Mesothelial cell of epicardium (in vitro differentiated cells): ENCODE measurements around the gene OPCML. TPM values are rescaled to one million over a fixed set of nuclear protein-coding genes. Genes with fewer than 3 reads are reported as not detected.

ENCODE experiments used
- DNase-seq, 2 experiments: peaks; one replicate each; pipeline ENCODE4 v3.0.0; 2021; ENCODE audit warnings: low spot score in 2 of 2; ENCODE audit not compliant: unreplicated experiment in 2 of 2
- H3K27ac Mint-ChIP-seq: 2 replicates; pipeline ENCODE4 v1.8.0; 2021; ENCODE audit warnings: mixed read lengths
- H3K27me3 Mint-ChIP-seq: 2 replicates; pipeline ENCODE4 v1.8.0; 2021; ENCODE audit warnings: low read depth, mixed read lengths
- H3K36me3 Mint-ChIP-seq: 2 replicates; pipeline ENCODE4 v1.8.0; 2021; ENCODE audit warnings: mixed read lengths
- H3K4me1 Mint-ChIP-seq: 2 replicates; pipeline ENCODE4 v1.8.0; 2021; ENCODE audit warnings: mixed read lengths
- H3K4me3 Mint-ChIP-seq: 2 replicates; pipeline ENCODE4 v1.8.0; 2021; ENCODE audit warnings: mild to moderate bottlenecking, moderate library complexity, mixed read lengths
- H3K9me3 Mint-ChIP-seq: 2 replicates; pipeline ENCODE4 v1.8.0; 2021; ENCODE audit warnings: mixed read lengths
- total RNA-seq: library from RNA; stranded (reverse); gene quantifications from 3 replicates; pipeline ENCODE4 v1.2.1, GENCODE V29; 2021
- TF ChIP-seq, protein P1 (sequence below): fragments of 200-600 bp; sonication (generic); IDR thresholded peaks from one replicate; pipeline ENCODE4 v1.5.0; 2021; ENCODE audit warnings: antibody characterized with exemption; ENCODE audit not compliant: unreplicated experiment

Gene OPCML
- total RNA-seq, 1 donor from 2014 or later: 3.0 TPM

DNA sequence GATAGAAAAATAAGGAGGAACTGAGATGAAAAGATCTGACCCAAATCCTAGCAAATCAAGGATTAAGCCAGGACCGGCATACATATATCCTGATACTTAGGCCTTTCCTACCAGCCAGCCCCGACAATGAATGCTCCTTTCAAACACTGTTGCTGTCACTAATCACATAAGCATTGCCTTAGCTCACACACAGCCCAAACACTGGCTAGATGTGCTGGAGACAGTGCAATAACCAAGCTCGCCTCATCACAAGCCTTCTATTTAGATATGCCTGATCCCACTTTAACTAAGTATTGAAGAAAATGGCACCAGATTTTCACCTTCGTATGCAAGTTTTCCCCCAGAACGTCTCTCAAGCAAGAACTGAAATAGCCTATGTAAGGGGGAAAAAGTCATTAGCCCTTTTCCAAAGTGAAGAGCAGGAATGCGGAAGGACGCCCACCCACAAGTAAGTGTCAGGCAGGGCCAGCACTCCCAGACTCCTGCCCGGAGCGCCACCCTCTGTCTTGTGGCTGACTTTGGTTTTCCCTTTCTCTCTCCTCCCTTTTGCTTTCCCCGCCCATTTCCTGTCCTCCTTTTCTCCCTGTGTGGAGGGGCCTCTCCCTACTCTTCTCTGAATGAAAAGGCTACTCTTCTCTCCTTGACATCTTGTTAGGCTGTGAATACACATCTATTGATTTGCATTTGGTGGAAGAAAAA, 8.9 kb upstream of the OPCML start:
- Mint-ChIP-seq H3K4me1 (peaks cover 17% of the 10 kb centered on the region), H3K27ac (no peak overlapping the region)

DNA sequence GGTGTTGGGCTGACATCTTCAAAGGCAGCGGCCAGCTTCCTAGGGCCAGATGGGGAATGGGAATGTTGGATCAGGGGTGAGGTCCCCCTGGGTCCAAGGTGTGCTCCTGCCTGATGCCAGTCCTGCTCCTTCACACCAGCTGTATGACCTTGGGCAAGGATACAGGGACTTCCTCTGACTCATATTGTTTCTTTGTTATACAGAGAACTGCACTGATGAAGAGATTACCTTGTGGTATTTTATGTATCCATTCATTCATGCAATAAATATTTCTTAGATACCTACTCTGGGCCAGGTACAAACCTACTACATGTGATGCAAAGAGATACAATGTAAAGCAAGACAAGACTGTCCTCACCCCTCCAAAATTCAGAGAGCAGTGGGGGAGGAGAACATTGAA, 3.9 kb upstream of the OPCML start:
- H3K9me3 Mint-ChIP-seq: peaks cover 12% of the 10 kb centered on the region
- no peak overlapping the region for H3K27ac Mint-ChIP-seq
- no peaks in the 10 kb centered on the region for H3K36me3 Mint-ChIP-seq
- peaks cover 11% of the 10 kb centered on the region for H3K4me1 Mint-ChIP-seq
- TF ChIP-seq, protein P1, sequence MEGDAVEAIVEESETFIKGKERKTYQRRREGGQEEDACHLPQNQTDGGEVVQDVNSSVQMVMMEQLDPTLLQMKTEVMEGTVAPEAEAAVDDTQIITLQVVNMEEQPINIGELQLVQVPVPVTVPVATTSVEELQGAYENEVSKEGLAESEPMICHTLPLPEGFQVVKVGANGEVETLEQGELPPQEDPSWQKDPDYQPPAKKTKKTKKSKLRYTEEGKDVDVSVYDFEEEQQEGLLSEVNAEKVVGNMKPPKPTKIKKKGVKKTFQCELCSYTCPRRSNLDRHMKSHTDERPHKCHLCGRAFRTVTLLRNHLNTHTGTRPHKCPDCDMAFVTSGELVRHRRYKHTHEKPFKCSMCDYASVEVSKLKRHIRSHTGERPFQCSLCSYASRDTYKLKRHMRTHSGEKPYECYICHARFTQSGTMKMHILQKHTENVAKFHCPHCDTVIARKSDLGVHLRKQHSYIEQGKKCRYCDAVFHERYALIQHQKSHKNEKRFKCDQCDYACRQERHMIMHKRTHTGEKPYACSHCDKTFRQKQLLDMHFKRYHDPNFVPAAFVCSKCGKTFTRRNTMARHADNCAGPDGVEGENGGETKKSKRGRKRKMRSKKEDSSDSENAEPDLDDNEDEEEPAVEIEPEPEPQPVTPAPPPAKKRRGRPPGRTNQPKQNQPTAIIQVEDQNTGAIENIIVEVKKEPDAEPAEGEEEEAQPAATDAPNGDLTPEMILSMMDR: no peak
- H3K4me3 Mint-ChIP-seq: no peak overlapping the region
- no peak for DNase-seq
- peaks cover 74% of the 10 kb centered on the region for H3K27me3 Mint-ChIP-seq

More for the DNA sequence above, 8.9 kb upstream of the OPCML start:
- H3K27me3 Mint-ChIP-seq: peaks cover 55% of the 10 kb centered on the region
- no peak for DNase-seq
- no peak overlapping the region for H3K4me3 Mint-ChIP-seq
- H3K36me3 Mint-ChIP-seq: no peaks in the 10 kb centered on the region
- TF ChIP-seq, protein P1: no peak
- H3K9me3 Mint-ChIP-seq: peaks cover 12% of the 10 kb centered on the region

DNA sequence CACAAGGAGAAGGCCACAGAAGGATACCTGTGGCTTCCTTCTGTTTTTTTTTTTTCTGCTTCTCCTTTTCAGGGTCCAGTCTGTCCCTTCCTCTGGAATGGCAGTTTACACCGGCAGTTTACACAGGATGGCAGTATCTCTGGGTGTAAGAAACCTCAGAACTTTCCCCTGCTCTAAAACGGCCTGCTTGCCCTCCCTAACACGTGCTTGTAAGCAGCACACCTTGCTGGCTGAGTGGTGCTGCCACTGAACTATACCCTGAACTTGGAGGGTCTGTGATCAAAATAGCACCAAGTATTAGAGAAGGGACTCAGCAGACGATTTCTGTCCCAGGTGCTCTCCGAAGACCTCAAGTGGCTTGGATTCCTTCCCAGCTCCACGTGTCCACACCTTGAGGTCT, 904 bp upstream of the OPCML start:
- Mint-ChIP-seq H3K27me3 (peaks cover 90% of the 10 kb centered on the region), H3K36me3 (no peaks in the 10 kb centered on the region), H3K27ac (no peak overlapping the region), H3K4me1 (peaks cover 9% of the 10 kb centered on the region), H3K4me3 (no peak overlapping the region), H3K9me3 (no peaks in the 10 kb centered on the region)
- DNase-seq: no peak
- TF ChIP-seq, protein P1: no peak

DNA sequence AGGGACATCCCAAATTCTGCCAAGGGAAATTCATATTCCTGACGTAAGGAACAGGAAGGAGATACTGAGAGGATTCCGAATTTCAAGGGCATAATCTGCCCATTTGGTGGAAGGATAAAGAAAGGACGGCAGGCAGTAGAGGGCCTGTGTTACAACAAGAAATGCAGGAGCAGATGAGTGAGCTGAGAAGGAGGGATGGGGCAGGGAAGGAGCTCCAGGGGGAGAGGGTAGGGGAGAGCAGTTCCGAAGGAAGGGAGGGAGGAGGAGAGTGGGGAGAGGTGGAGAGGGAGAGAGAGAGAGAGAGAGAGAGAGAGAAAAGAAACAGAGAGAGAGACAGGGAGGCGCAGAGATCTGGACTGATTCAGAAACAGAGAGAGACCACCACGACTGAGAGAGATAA, 843 bp downstream of the OPCML start:
- no peak overlapping the region for H3K27ac Mint-ChIP-seq
- peaks cover 9% of the 10 kb centered on the region for H3K4me1 Mint-ChIP-seq
- H3K36me3 Mint-ChIP-seq: no peaks in the 10 kb centered on the region
- TF ChIP-seq, protein P1: no peak
- DNase-seq: no peak
- no peaks in the 10 kb centered on the region for H3K9me3 Mint-ChIP-seq
- peaks cover 96% of the 10 kb centered on the region for H3K27me3 Mint-ChIP-seq
- no peak overlapping the region for H3K4me3 Mint-ChIP-seq

GRCh38 chr11:133530501-133530835, 1.8 kb downstream of the OPCML start:
- peaks cover 95% of the 10 kb centered on the region for H3K27me3 Mint-ChIP-seq
- H3K4me3 Mint-ChIP-seq: no peak overlapping the region
- no peaks in the 10 kb centered on the region for H3K36me3 Mint-ChIP-seq
- peaks cover 9% of the 10 kb centered on the region for H3K4me1 Mint-ChIP-seq
- DNase-seq: no peak
- no peaks in the 10 kb centered on the region for H3K9me3 Mint-ChIP-seq
- TF ChIP-seq, protein P1: no peak
- H3K27ac Mint-ChIP-seq: no peak overlapping the region
